ENCODE measurements around the gene AKIP1. TPM values are rescaled to one million over a fixed set of nuclear protein-coding genes. Genes with fewer than 3 reads are reported as not detected.

Gene AKIP1
- total RNA-seq, 2 donors from 2014 or later, result 21.0 to 27.8 TPM

GRCh38 chr11:8967184-8967583, 56.2 kb downstream of the AKIP1 start:
- peaks cover 6% of the 10 kb centered on the region for H3K4me1 ChIP-seq (ENCODE audit: control insufficient read depth, insufficient read depth, low read length)
- H3K9ac ChIP-seq (ENCODE audit: extremely low read depth, low read length, poor library complexity, severe bottlenecking), result no peak overlapping the region
- Mint-ChIP-seq H3K27me3 (ENCODE audit: insufficient read depth) (no peaks in the 10 kb centered on the region), H3K36me3 (ENCODE audit: low read depth) (no peaks in the 10 kb centered on the region), H3K27ac (no peak overlapping the region), H3K9me3 (no peaks in the 10 kb centered on the region), H3K4me1 (peaks cover 16% of the 10 kb centered on the region), H3K4me3 (no peak overlapping the region)
- 89 to 94% methylated on average over 7 to 8 of the region's 8 CpGs for WGBS, 2 experiments (ENCODE audit: insufficient coverage in 1 of 2, insufficient read length in 1 of 2)
- TF ChIP-seq CTCF (conservative IDR thresholded peaks at IDR 0.05), result no peak
- H3K27ac ChIP-seq (ENCODE audit: low read depth, low read length), result no peak overlapping the region
- H3K9me3 ChIP-seq (ENCODE audit: control insufficient read depth, low read length), result no peaks in the 10 kb centered on the region
- no peaks in the 10 kb centered on the region for H3K27me3 ChIP-seq (ENCODE audit: control insufficient read depth, insufficient read depth, low read length, poor library complexity, severe bottlenecking)
- H3K36me3 ChIP-seq (ENCODE audit: control insufficient read depth, insufficient read depth, low read length), result no peaks in the 10 kb centered on the region
- no peak overlapping the region for H3K4me3 ChIP-seq (ENCODE audit: low read length)
- no peak for DNase-seq

Other genes starting within 250 kb of the AKIP1 start
- 1 to 10 TPM; 4.3 to 4.6 TPM for gene TRIM66, start 228.5 kb upstream of the AKIP1 start, total RNA-seq
- gene RPL27A, start 228.4 kb upstream of the AKIP1 start, total RNA-seq, result 1,000 to 10,000 TPM; 1,114 to 1,791 TPM
- gene C11orf16, start 21.8 kb downstream of the AKIP1 start, total RNA-seq, result not detected
- not detected for gene ASCL3, start 31.8 kb downstream of the AKIP1 start, total RNA-seq
- 10 to 100 TPM in 1 of 2 donors, 1 to 10 TPM in 1; 8.6 to 11.8 TPM for gene TMEM9B, start 53.3 kb downstream of the AKIP1 start, total RNA-seq
- gene NRIP3, start 92.8 kb downstream of the AKIP1 start, total RNA-seq, result 1 to 10 TPM in 1 of 2 donors, under 1 TPM in 1; 0.95 to 1.2 TPM
- 1 to 10 TPM; 1.5 to 2.0 TPM for gene SCUBE2, start 180.4 kb downstream of the AKIP1 start, total RNA-seq

Measured in endodermal cell (in vitro differentiated cells).